Measurements from ENCODE around the gene UBE2E1.

DNA sequence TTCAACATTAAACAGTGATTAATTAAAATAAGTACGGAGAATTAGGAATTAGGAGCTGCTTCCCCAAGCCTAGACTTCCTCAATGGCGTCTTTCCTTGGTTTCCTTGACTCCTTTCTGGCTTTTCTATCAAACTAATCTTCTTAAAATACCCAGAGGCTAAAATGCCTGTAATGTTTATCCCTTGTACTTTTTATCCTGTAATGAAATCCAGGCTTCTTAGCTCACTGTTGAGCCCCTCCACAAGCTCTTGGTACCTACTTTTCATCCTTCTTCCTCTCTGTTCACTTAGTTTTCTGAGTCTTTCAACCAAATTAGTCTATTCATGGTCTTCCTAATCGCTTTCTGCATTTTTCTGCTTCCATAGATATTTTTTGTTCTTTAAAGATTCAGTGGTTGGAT is 6.9 kb upstream of the UBE2E1 start:
- TF ChIP-seq, protein P1, sequence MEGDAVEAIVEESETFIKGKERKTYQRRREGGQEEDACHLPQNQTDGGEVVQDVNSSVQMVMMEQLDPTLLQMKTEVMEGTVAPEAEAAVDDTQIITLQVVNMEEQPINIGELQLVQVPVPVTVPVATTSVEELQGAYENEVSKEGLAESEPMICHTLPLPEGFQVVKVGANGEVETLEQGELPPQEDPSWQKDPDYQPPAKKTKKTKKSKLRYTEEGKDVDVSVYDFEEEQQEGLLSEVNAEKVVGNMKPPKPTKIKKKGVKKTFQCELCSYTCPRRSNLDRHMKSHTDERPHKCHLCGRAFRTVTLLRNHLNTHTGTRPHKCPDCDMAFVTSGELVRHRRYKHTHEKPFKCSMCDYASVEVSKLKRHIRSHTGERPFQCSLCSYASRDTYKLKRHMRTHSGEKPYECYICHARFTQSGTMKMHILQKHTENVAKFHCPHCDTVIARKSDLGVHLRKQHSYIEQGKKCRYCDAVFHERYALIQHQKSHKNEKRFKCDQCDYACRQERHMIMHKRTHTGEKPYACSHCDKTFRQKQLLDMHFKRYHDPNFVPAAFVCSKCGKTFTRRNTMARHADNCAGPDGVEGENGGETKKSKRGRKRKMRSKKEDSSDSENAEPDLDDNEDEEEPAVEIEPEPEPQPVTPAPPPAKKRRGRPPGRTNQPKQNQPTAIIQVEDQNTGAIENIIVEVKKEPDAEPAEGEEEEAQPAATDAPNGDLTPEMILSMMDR (IDR thresholded peaks at IDR 0.05), result no peak
- no peak for TF ChIP-seq EZH2 (IDR thresholded peaks at IDR 0.05; ENCODE audit: borderline replicate concordance, insufficient read depth, low read depth, low read length, poor library complexity, severe bottlenecking)

Measured in B cell (primary cell).